H7 (cell line): ENCODE measurements around the gene SND1. TPM values are rescaled to one million over a fixed set of nuclear protein-coding genes. Genes with fewer than 3 reads are reported as not detected.

Source experiments
- DNase-seq: peaks from one replicate; pipeline ENCODE4 v3.0.0; 2012
- H3K27me3 ChIP-seq: 2 replicates; pipeline ENCODE4 v1.6.0; 2011; ENCODE audit warnings: mild to moderate bottlenecking, low read length; ENCODE audit not compliant: control insufficient read depth, insufficient read depth
- H3K36me3 ChIP-seq: replicated peaks from 2 replicates; pipeline ENCODE4 v1.5.1; 2011; ENCODE audit warnings: low read length; ENCODE audit not compliant: control insufficient read depth, insufficient read depth
- H3K4me3 ChIP-seq: 2 replicates; pipeline ENCODE4 v1.5.1; 2011; ENCODE audit warnings: low read depth, mild to moderate bottlenecking, control low read depth, low read length, moderate library complexity; ENCODE audit not compliant: insufficient read depth
- total RNA-seq: library from RNA; depleted of rRNA; stranded (reverse); fragments of >200 nt; shearing (Covaris generic); gene quantifications from 2 replicates; pipeline ENCODE4 v1.2.3, GENCODE V29; 2014

Gene SND1
- total RNA-seq, 1 experiment from 2014 or later, result 196 TPM

DNA sequence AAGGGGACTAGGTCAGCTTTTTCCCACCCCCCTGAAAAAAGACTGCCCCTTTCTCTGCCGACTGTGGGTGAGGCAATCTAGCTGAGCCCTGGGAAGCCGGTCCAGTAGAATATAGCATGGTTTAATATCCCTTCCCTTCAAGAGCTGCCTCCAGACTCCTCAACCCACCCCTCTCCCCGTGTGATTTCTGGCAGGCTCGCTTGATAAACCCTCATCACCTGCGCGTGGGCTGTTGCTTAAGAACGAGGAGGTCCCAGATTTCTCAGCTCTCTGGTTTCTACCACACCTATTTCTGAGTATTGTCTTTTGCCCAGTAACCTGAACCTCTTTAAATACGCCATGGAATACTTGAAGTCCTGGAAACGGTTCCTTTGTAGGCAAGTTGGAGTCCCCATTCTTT lies 381.3 kb downstream of the SND1 start:
- no peak overlapping the region for H3K4me3 ChIP-seq
- DNase-seq, result no peak
- H3K36me3 ChIP-seq, result no peaks in the 10 kb centered on the region
- H3K27me3 ChIP-seq, result peaks cover 18% of the 10 kb centered on the region

DNA sequence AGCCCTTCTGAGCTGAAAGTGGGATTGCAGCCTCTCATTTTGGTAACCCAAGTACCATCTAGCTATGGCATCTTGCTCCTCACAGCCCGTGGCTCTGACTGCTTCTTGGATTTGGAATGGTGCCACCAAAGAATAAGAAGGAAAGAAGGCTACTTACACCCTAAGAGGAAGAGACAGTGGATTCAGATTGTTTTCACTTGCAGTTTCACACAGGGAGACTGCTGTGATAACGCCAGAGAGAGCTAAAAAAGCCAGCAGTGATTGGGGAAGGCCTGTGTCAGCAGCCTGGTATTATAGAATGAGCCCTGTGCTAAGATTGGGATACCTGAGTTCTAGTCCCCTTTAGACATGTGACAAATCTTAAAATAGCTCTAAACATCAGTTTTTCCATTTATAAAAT lies 382.8 kb downstream of the SND1 start:
- Histone ChIP-seq H3K4me3 (no peak overlapping the region), H3K36me3 (no peaks in the 10 kb centered on the region), H3K27me3 (peaks cover 18% of the 10 kb centered on the region)
- no peak for DNase-seq

DNA sequence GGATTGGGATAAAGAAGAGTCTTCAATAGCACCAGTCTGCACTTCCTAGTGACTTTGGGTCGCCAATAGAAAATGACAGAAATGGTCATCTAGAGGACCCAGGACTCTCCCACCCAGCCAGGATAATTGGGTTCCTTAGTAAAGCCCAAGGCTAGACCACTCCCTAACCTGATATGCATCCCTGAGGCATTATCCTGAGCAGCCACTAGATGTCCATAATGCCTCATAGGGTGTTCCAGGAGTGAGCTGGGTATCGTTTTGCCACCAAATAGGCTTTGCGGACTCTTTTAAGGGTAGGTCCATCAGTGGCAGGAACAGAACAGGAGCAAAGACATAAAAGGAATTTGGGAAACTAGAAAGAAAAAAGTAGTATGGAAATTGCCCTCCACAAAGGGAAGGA lies 383.7 kb downstream of the SND1 start:
- no peak overlapping the region for H3K4me3 ChIP-seq
- peak; percentile 71 for DNase-seq
- peaks cover 18% of the 10 kb centered on the region for H3K27me3 ChIP-seq
- H3K36me3 ChIP-seq, result no peaks in the 10 kb centered on the region

DNA sequence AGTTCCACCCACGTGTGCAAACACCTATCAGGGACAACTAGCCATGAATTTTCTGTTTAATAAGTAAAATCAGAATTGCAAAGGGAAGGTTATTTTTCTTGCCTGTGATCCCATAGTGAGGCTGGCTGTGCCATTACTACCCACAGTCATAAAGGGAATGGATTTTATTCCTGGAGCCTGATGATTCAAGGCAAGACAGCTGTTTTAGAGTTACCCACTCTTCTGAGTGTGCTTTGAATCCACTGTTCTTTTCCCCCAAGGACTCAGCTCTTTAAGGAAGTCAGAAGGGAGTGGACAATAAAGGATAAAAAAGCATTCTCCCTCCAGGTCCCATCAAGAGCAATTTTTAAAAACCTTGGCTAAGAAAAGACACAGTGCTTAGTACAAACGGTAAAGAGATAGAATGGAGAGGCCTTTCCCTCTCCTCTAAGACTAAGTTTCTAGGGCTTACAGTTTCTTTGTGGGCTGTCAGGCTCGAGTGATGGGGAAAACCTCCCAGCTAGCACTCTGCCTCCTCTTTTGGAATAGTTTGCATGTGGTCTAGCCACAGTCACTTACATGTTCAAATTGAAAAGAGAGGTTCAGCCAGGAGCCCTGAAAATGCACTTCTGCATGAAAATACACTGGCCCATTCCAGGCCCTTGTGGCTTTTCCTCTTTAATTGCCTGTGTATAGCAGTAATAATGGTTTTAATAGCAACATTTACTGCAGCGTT lies 384.4 kb downstream of the SND1 start:
- DNase-seq, result no peak
- no peak overlapping the region for H3K4me3 ChIP-seq
- no peaks in the 10 kb centered on the region for H3K36me3 ChIP-seq
- peaks cover 14% of the 10 kb centered on the region for H3K27me3 ChIP-seq

DNA sequence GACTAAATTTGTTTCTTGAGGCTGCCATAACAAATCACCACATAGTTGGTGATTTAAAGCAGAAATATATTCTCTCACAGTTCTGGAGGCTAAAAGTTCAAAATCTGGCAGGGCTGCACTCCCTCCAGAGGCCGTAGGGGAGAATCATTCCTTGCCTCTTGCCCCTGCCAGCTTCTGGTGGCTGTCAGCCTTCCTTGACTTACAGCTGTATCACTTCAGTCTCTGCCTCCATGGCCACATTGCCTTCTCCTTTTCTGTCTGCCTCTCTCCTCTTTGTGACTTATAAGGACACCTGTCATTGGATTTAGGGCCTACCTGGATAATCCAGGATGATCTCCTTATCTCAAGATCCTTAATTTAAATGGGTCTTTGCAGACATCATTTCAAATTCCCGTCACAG lies 385.1 kb downstream of the SND1 start:
- DNase-seq, result no peak
- Histone ChIP-seq H3K36me3 (no peaks in the 10 kb centered on the region), H3K27me3 (peaks cover 10% of the 10 kb centered on the region), H3K4me3 (no peak overlapping the region)

DNA sequence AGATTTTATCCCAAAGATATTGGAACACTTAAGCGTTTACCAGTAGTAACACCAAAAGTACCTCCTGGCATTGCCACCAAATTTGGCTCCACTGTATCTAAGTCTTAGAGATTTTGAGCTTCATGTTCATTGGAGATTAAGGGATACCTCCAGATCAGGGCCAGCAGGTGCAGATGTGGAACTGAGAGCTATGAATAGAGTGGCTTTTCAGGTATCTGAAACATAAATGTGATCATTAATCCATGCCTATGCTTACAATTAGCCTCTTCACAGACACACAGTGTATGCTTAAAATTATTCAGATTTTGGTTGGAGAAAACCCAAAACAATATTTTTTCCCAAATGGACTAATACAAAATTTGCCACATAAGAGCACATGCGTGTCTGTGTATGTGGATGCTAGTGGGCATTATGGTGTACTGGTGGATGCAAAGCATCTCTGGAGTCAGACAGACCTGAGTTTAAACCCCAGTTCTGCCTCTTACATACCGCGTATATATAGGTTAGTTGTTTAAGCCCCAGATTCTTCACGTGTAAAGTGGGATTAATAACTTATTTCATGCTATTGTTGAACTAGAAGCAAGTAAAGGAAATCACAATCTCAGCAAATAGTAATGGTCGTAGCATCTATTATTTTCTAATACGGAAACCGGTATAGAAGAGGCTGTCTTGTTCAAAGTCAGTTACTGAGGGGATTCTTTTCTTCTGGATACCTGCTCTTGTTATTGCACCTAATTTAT lies 386.1 kb downstream of the SND1 start:
- H3K36me3 ChIP-seq, result no peaks in the 10 kb centered on the region
- H3K4me3 ChIP-seq, result no peak overlapping the region
- DNase-seq, result no peak
- H3K27me3 ChIP-seq, result peaks cover 4% of the 10 kb centered on the region; the same call in 1 of the 2 replicates

DNA sequence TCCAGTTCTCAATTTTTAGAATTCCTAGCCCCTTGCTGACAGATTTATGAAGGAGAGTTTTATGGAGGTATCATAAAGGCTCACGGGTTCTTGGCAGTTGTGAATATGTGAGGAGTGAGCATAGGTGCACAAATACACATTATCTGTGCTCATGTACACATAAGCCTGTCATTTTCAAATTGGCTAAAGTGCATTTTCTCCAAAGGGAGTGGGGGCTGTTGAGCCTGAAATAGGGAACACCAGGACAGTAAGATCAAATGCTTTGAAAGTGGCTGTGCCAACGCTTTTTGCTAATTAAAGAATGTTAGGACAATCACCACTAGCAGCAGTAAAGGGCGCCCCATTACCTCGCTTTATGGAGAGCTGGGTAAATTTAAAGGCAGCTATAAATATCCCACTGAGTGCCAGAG lies 387.6 kb downstream of the SND1 start:
- no peak for DNase-seq
- Histone ChIP-seq H3K27me3 (no peaks in the 10 kb centered on the region), H3K4me3 (no peak overlapping the region), H3K36me3 (no peaks in the 10 kb centered on the region)

DNA sequence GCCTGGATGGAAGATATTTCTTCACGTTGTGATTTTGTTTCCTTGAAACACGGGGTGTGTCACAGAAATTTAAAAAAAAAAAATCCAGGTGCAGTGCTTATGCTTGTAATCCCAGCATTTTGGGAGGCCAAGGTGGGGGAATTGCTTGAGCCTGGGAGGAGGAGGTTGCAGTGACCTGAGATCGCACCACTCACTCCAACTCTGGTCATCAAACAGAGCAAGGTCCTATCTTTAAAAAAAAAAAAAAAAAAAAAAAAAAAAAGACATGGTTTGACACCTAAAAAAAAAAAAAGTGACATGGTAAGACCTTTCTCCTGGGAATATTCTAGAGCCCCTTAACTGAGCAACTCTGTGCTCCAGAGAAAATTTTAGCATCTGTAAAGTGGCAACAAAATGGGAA lies 388.2 kb downstream of the SND1 start:
- no peak overlapping the region for H3K4me3 ChIP-seq
- H3K36me3 ChIP-seq, result no peaks in the 10 kb centered on the region
- no peaks in the 10 kb centered on the region for H3K27me3 ChIP-seq
- DNase-seq, result no peak

DNA sequence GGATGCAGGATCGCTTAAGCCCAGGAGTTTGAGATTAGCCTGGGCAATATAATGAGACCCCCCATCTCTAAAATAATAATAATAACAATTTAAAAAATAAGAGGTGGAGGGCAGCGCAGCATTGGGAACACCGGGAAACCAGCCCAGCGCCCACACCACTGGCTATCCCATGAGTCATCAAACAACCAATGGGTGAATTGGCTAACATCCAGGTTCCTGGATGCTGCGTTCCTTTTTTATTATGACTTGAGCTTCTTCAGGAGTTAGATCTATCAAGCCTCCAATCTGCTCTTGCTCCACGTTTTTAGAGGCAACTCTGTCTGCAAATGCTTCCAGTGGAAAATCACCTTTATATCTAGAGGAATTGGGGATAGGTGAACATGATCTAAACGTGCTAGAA lies 389.2 kb downstream of the SND1 start:
- no peaks in the 10 kb centered on the region for H3K36me3 ChIP-seq
- H3K4me3 ChIP-seq, result no peak overlapping the region
- no peaks in the 10 kb centered on the region for H3K27me3 ChIP-seq
- no peak for DNase-seq

DNA sequence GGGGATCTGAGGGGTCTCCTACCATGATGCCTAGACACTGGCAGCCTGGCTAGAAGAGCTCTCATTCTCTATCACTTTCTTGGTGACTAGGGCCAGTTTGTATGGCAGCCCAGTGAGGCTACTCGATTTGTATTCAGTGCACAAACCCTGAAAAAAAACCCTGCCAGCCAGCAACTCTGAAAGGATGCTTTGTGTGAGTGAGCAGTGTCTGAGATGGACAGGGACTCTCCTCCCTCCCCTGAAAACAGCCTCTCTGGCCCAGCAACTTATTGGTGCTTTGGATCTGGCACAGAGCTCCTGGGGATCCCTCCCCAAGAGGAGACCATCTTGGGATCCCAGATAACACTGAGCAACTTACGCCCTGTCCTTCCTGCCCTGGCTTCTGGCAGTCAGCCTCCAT lies 390.0 kb downstream of the SND1 start:
- no peaks in the 10 kb centered on the region for H3K36me3 ChIP-seq
- no peaks in the 10 kb centered on the region for H3K27me3 ChIP-seq
- no peak for DNase-seq
- no peak overlapping the region for H3K4me3 ChIP-seq

DNA sequence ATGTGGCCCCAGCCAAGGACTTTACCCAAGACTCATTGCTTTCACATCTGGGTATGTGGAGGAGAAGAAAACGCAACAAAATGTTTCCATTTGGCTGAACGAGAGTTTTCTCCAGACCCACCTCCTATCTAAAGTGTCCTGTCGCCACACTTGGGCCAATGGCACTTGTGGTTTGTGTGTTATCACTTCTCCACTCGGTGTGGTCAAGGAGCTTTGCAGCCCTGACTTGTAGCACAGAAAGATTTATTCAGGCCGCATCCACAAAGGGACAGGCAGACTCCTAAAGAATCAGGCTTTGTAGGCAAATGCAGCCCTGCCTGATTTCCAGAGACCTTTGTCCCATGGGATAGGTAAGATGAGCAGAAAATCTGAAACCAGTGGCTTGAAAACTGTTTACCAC lies 392.1 kb downstream of the SND1 start:
- no peaks in the 10 kb centered on the region for H3K27me3 ChIP-seq
- no peaks in the 10 kb centered on the region for H3K36me3 ChIP-seq
- no peak overlapping the region for H3K4me3 ChIP-seq
- no peak for DNase-seq

DNA sequence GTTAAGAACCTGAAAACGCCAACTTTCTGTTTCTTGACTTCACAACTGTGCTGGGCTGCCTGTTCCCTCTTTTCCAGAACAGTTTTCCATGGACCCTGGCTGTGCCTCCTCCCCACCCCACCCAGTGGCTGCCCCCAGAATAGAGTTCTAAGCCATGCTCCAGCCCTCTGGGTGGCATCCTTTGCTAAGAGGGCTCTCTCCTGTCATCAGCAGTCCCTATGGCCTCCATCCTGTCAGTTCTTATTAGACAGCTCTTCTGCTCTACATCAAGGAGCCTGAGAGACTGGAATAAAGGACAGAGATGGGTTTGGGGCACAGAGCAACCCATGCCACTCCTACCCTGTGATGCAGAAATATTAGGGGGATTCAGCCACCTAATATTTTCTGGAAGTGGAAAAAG lies 393.2 kb downstream of the SND1 start:
- no peak for DNase-seq
- H3K27me3 ChIP-seq, result no peaks in the 10 kb centered on the region
- no peak overlapping the region for H3K4me3 ChIP-seq
- H3K36me3 ChIP-seq, result no peaks in the 10 kb centered on the region

DNA sequence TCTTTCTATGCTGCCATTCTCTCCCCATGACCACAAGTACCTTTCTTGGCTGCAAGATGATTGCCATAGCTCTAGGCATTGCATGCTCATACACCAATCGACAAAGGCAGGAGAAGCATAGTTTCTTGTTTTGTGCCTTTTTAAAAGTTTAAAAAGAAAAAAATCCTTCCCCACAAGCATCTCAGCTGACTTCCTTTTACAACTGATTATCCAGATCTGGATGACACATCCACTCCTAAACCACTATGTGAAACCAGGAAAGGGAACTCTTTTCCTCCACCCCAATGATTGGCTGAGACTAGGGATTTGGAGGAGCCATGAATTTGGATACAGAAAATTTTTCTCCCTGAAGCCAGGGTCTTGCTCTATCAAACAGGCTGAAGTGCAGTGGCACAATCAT lies 393.8 kb downstream of the SND1 start:
- Histone ChIP-seq H3K36me3 (no peaks in the 10 kb centered on the region), H3K27me3 (no peaks in the 10 kb centered on the region), H3K4me3 (no peak overlapping the region)
- DNase-seq, result no peak

DNA sequence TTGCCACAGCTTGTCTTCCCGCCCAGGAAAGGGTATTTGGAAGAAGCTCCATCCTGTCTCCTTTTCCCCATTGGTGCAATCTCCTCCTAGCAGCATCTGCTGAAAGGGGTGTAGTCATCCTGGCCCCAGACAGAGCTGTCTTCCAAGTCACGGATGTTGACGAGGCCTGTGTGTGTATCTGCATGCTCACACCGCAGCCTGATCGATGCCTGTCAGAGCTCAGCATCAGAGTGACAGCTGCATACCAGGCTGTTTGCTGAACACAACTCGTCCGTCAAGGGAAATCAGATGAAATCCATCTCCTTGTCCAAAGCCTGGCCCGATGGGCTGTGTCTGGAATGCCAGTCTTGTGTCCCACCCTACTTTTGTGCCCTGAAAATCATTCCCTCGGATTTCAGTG lies 400.4 kb downstream of the SND1 start:
- H3K27me3 ChIP-seq, result no peaks in the 10 kb centered on the region
- H3K4me3 ChIP-seq, result no peak overlapping the region
- H3K36me3 ChIP-seq, result no peaks in the 10 kb centered on the region
- DNase-seq, result no peak

DNA sequence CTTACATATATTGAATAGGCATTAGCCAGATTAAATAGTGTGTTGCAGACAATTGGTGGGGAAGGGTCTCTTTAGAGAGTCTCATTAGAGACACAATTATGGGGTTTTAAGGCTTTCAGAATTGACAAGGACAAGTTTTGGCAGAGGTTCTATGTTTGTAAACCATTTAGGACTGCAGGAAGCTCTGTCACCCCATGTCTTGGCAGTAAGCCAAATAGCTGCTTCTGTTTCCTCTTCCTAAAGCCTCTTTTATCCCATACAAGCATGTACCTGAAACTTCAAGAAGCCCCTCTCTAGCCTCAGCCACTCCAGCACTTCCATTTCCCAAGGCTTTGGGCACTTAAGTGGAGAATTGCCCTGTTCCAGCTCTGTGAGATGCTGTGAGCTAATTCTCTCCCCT lies 401.0 kb downstream of the SND1 start:
- DNase-seq, result no peak
- Histone ChIP-seq H3K4me3 (no peak overlapping the region), H3K36me3 (no peaks in the 10 kb centered on the region), H3K27me3 (no peaks in the 10 kb centered on the region)
